Heart left ventricle (tissue), 13 donors: ENCODE results near the gene AFF3.

Experiments used
- CTCF ChIP-seq, 12 donors: fragments of 200-600 bp; sonication (generic) in 4 of 12; IDR thresholded peaks; one replicate each; pipeline versions ENCODE4 v1.5.0 to v1.8.0; 2018 to 2022; ENCODE audit warnings: antibody characterized with exemption in 12 of 12, mild to moderate bottlenecking in 5 of 12
- POLR2A ChIP-seq, 2 donors: fragments of 450-650 bp; IDR thresholded peaks; one replicate each; pipeline ENCODE4 v1.6.1; 2017; ENCODE audit warnings: antibody characterized with exemption in 2 of 2, mild to moderate bottlenecking in 2 of 2, moderate library complexity in 2 of 2
- donor health status: ischemic (EF 13 %, LVEDD 7.1; RV severe dilation, severe dysfunction).
- donor health status: DM: no; HTN: yes; CAD: no.
- donor health status: DM: no; HTN: no; CAD: no.
- donor health status: ischemic (EF 25% LVEDD 6.9; RV normal size, moderate dysfunction).
- donor health status: ischemic (EF 25% LVEDD 5.7; RV mildly dilated, moderate dysfunction).
- donor health status: ischemic (EF 35%, LVEDD 5.7; RV mildly dilated, moderate dysfunction).
- donor health status: nonischemic (EF 11% LVEDD 7.7; RV severe dilation, severe dysfunction).
- donor health status: DM: yes; HTN: yes; CAD: no.
- donor health status: PGD.
- donor health status: ischemic (EF 29% LVEDD 5.4; RV normal size, mild dysfunction).
- donor health status: nonischemic (EF 23%, LVEDD 6.1; RV moderate dilation, normal function).

GRCh38 chr2:99880964-99881294, 261.5 kb downstream of the AFF3 start:
- TF ChIP-seq CTCF (IDR thresholded peaks at IDR 0.05) (no peak), POLR2A (IDR thresholded peaks at IDR 0.05) (no peak)
